Stimulated activated CD4-positive, alpha-beta T cell treated with anti-CD3 and anti-CD28 coated beads, TNF-alpha, amount 100 ng/mL, for 4 hours (primary cell): ENCODE results near the gene CHST8.

Experiments
- DNase-seq, 3 experiments: peaks; one replicate each; pipeline ENCODE4 v3.0.0-alpha.2; 2020; ENCODE audit warnings: low read depth in 3 of 3

CHST8 gene

DNA sequence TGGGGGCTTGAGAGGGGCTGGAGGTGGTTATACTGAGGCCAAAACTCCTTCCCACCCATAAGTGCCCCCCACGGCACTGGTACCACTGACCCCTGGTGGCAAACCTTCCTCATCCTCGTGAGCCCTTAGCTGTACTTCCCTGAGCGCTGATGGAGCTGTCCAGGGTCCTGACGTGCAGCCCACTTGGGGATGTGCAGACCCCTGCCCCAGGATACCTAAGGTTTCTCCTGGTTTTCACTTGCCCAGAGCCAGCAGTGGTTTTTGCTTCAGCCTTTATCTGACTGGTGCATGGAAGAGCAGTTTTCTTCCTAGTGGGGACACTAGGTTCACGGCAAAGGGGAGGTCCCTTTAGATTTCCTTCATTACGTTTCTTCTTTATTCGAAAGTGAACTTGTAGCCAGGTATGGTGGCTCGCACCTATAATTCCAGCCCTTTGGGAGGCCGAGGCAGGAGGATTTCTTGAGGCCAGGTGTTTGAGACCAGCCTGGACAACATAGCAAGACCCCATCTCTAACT, 146.2 kb downstream of the CHST8 start:
- DNase-seq = no peak

DNA sequence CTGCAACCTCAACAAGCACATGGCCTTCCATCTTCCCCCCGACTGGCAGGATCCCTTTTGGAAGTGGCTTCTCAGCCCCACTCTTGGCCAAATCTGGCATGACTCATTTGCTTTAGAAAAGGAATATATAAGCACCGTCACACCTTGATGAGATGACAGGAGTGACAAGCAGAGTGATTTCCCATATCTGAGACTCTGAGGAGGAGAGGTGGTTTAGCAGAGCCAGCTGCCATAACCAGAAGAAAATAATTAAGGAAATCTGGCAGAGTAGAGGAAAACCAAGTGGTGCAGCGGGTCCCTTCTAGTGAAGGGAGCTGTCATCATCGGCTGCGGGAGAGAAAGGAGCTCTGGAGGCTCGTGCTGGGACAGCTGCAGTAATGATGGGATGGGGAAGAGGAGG, 147.5 kb downstream of the CHST8 start:
- no peak for DNase-seq

DNA sequence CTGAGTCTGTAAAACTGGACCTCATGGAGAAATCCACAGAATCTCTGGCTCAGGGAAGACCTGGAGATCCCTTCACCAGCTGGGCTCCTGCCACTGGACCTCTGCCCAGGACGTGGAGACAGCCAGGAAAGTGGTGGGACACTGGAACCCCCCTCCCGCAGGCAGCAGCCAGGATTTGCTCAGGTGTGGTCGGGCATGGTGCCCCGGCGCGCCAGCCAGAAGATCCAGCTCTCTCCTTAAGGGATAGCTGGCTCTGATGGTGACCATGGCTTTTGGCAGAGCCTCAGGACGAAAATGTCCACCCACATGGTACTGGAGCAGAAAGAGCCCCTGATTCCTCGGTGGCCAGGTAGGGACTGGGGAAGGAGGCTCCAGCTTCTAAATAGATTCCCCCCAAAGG, 148.4 kb downstream of the CHST8 start:
- DNase-seq = no peak

DNA sequence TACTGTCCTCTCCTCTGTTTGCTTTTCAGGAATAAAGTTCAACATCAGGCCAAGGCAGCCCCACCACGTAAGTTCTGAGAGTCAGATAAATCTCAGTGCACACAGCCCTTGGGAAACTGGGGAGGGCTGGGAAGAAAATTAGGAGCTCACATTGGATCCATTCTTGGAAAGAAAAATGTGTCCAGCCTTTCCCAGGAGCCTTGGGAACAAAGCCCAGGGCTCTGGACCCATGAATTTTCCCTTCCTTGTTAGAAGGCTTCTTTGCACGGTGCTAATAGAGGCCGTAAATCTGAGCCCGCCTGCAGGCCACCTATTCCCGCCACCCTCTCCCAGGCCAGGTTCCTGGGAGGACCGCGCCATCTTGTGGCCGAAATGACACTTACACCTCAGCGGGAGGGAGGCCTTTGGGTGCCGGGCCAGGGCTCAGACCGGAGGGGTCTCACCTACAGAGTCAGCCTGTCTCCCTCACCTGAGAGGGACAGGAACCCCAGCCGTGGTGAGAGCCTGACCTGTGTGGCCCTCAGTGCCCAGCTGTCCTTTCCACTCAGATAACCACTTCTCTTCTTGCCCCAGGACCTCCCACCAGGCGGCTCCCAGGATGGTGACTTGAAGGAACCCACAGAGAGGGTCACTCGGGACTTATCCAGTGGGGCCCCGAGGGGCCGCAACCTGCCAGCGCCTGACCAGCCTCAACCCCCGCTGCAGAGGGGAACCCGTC, 149.8 kb downstream of the CHST8 start:
- DNase-seq = peak; percentile 37 to 42 (median 41)

DNA sequence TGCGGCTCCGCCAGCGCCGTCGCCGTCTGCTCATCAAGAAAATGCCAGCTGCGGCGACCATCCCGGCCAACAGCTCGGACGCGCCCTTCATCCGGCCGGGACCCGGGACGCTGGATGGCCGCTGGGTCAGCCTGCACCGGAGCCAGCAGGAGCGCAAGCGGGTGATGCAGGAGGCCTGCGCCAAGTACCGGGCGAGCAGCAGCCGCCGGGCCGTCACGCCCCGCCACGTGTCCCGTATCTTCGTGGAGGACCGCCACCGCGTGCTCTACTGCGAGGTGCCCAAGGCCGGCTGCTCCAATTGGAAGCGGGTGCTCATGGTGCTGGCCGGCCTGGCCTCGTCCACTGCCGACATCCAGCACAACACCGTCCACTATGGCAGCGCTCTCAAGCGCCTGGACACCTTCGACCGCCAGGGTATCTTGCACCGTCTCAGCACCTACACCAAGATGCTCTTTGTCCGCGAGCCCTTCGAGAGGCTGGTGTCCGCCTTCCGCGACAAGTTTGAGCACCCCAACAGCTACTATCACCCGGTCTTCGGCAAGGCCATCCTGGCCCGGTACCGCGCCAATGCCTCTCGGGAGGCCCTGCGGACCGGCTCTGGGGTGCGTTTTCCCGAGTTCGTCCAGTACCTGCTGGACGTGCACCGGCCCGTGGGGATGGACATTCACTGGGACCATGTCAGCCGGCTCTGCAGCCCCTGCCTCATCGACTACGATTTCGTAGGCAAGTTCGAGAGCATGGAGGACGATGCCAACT, 150.5 kb downstream of the CHST8 start:
- DNase-seq = no peak

DNA sequence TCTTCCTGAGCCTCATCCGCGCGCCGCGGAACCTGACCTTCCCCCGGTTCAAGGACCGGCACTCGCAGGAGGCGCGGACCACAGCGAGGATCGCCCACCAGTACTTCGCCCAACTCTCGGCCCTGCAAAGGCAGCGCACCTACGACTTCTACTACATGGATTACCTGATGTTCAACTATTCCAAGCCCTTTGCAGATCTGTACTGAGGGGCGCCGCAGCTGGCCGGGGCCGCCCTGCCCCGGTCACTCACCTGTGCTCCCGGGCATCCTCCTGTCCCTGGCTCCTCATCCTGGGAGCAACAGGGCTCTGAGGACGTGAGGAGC, 151.1 kb downstream of the CHST8 start:
- no peak for DNase-seq

DNA sequence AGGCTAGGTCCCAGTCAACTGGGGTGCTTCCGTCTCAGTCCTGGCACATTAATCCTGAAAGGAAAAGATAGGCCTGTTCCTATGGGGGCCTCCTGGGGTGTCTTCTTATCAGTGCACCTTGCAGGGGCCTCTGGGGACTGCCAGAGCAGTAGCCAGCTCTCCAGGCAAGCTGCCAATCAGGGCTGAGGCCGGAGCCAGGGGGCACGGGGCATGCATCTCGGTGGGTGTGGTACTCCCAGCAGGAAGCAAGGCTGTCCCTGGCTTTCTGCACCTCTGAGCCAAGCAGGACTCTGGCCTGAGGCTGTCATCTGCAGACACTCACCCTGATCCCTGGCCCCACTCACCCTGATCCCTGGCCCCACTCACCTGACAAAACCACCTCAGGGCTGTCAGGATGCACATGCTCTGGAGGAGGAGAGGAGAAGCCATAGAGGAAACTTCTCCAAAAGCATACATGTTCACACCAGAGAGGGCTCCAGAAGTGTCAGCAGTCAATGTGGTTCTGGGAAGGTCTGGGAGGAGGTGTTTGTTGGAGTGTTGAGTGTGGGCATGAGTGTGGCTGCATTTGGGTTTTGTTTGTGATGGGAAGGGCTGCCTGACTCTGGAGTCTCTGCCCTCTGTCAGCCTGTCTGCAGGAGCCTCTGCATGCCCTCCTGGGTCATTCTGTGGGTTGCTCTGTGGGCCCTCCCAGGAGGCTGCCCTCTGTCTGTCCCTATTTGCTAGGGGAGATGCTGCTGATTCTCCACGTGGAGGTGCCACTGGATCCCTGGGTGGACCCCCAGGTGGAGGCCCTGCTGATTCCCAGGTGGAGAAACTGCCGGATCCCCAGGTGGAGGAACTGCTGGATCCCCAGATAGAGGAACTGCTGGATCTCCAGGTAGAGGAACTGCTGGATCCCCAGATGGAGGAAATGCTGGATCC, 152.2 kb downstream of the CHST8 start:
- no peak for DNase-seq

DNA sequence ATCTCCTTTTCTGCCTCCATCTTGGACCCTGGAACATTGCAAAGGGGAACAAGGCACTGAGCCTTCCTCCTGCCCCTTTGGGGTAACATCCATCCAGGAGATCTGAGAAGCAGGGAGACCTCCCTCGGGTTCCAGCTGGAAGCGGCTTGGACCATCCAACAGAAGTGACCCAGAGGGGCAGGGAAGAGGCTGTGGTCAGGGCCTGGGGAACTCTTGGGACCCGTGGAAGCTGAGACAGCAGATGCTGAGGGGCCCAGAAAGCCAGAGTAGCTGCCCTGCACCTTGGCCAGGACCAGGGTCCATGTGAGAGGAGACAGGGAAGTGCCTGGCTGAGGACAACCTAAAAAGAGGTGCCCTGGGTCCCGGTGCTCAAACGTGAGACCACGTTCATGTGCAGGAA, 153.0 kb downstream of the CHST8 start:
- DNase-seq = no peak

DNA sequence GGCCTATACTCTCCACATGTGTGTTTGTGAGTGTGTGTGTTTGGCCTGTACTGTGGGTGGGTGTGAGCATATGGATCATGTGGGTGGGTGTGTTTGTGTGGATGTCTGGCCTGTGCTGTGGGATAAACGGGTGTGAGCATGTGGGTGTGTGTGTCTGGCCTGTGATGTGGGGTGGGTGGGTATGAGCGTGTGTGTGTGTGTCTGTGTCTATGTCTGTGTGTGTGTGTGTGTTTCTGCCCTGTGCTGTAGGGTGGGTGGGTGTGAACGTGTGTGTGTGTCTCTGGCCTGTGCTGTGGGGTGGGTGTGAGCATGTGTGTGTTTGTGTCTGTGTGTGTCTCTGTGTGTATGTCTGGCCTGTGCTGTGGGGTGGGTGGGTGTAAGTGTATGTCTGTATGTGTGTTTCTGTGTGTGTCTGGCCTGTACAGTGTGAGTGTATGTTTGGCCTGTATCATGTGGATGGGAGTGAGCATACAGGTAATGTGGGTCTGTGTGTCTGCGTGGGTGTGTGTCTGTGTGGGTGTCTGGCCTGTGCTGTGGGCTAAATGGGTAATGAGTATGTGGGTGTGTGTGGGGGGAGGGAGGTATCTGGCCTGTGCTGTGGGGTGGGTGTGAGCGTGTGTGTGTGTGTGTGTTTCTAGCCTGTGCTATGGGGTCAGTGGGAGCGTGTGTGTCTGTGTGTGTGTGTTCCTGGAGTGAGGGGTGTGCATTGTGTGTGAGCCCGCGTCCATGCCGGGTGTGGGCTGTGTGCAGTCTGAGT, 154.2 kb downstream of the CHST8 start:
- DNase-seq = no peak

DNA sequence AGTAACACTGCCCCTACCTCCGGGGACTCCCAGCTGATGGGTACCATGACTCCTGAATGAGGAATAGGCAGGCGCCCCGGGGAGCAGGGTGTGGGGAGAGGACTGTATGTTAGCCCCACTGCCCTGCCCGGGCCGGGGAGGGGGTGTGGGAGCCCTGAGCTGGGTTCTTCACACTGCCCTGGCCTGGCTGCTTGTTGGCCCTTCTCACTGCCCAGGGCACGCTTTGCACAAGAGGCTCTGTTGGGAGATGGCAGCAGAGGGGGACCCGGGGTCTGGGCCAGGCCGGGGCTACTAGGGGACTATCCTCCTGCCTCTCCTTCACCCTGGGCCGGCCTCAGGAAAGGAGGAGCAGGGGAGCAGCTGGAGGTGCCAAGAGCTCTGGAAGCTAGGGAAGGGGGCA, 155.6 kb downstream of the CHST8 start:
- DNase-seq = no peak

DNA sequence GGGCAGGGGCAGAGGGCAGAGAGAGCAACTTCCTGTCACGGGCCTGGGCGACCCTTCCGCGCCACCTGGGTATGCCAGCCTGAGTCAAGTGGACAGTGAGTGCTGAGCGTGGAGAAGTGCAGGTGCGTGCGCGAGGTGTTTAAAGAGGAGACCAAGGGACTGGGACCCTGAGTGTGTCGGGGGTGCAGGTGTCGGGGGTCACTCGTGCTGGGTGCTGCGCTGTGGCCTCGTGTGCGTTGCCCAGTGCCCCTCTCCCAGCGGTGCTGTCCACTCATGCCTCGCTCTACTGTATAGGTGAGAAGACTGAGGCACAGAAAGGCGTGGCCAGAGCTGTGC, 156.0 kb downstream of the CHST8 start:
- DNase-seq = no peak

DNA sequence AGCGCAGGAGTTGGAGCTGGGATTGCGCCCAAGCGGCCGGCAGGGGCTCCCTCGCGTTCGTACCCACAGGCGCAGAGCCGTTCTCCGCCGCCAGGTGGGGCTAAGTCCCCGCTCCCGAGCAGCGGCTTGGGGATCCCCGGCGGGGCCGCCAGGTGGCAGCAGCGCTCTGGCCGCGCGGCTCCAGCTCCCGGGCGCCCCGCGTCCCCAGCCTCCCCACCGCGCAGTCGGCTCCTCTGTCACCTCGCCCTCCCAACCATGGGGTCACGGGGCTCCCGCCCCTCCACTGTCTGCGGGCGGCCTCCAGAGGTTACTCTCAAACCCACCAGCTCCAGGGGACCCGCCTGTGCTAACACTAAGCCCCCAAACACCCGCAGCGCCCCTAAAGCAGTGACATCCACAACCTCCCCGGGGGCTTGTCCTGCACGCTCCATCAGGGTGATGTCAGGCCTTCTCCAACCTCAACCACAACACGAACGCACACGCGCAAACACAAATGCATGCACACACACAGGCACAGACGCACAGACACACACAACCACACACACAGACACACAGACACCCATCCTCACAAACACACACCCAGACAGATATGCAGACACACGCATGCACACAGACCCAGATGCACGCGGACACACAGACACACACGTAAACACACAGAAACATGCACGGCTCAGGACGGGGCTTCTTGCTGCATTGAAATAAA, 156.5 kb downstream of the CHST8 start:
- DNase-seq = peak; percentile 72 to 82 (median 77)

DNA sequence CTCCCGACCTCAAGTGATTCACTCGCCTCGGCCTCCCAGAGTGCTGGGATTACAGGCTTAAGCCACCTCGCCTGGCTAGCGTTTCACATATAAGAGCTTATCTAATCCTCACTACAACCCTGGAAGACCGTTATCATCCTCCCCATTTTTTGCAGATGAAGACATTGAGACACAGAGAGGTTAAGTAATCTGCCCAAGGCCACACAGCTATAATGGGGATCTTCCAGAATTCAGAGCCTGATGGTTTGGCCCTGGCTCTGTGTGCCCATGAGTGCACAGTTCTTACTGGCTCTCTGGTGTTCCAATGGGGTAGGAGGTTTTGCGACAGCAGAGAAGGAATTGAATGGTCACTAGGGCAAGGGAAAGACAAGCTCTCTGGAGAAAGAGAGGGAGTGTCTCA, 158.1 kb downstream of the CHST8 start:
- DNase-seq = no peak

DNA sequence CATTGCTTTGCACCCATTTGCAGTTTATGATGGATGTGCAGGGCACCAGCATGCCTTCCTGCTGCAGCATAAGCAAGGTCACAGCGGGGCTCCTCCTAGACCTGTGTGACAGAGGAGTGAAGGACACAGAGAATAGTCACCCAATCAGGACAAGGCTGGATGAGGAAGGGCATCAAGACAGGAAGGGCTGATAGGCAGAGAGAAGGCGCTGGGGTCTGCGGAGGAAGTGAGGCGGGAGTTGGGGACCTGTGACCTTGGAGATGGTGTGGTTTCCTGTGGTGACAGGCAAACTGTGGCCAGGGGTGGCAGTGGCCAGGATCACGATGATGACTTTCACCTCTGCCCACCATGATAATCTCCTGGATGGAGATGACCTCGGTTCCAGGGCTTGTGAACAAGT, 158.5 kb downstream of the CHST8 start:
- no peak for DNase-seq

DNA sequence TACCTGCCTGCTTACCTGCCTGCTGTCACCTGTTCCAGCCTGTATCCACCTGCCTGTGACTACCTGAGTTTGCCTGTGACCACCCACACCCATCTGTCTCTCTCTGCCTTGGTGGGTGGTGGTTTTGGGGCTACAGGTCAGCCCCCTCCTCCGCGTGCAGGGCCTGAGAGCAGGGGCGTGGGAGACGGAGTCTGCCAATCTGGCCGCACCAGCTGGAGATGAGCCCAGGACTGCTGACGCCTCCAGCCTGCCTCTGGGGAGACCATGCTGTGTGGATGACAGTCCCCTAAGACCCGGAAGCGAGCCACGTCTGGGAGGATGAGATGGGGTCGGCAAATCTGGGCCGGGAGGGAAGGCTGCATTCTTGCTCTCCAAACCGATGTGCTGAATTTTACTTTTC, 159.0 kb downstream of the CHST8 start:
- no peak for DNase-seq

DNA sequence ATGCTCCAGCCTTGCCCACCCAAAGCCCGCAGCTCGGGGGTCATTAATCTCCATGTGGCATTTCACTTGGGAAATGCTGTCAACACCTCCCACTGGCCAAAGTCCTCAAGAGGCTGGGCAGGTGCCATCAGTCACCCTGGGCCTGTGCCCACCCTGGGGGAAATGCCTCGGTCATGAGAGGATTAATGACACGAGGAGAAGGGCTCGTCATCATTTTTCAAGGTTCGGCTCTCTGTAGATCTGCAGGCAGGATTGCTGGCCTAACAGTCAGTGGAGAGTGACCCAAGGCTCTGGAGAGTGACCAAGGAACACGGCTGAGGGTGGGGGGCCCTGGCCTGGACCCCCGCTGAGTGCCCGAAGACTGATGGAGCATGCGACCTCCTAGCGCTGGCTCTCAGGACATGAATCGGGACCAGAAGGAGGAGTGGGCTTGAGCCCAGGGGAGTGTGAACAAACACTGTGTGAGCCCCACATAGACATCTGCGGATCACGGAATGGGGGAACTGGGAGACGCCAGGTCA, 159.7 kb downstream of the CHST8 start:
- DNase-seq = no peak

DNA sequence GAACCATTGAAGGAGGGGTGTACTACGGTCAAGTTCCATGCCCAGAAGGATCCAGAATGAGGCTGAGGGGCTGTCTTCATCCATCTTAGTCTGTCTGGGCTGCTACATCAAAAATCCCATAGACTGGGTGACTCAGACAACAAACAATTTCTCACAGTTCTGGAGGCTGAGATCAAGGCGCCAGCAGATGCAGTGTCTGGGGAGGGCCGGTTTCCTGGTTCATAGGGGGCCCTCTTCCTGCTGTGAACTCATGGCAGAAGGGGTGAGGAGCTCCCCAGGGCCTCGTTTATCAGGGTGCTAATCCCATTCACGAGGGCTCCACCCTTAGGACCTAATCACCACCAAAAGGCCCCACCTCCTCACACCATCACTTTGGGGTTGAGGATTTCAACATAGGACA, 160.2 kb downstream of the CHST8 start:
- no peak for DNase-seq

DNA sequence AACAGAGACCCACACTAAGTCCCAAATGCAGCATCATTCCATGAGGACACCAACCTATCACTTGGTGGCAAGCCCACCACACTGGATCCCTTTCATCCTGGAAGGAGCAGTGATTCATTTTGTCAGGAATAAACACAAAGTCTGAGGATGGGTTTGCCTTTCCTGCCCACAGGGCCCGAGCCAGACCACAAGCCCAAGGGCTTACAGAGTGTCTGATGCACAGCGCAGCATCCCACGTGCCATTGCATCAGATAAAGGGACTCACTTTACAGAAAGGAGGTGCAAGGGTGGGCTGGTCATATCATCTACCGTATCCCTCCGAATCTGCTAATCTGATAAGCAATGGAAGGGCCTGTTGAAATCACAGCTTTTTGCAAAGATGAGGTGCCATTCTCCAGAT, 162.7 kb downstream of the CHST8 start:
- DNase-seq = no peak

DNA sequence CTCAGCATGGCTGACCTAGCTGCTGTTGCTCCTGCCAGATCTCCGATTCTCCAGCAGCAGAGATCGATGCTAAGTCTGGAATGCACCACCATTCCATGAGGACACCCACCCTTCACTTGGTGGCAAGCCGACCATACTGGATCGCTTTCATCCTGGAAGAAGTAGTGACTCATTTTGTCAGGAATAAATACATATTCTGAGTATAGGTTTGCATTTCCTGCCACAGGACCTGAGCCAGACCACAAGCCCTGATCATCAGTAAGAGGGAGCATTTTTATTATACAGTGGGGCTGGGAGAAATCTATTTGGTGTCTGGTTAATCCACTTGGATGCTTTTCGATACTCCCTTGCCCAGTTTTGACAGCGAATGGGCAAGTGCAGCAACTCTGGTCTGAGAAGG, 164.0 kb downstream of the CHST8 start:
- DNase-seq = no peak

DNA sequence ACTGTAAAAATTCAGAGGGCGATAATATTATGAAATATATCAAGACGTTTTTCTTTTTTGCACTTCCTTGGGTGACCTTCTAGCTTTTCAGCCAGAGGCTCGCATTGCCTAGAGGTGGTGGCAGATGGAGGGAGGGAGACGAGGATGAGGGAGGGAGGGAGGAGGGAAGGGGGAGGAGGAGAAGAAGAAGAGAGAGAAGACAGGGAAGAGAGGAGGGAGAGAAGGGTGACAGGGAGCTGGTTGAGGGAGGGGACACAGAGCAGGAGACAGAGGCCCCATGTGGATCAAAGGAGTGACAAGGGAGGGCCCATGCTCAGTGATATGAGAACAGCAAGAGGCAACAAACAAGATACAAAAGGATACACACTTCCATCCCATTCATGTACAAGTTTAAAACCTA, 166.9 kb downstream of the CHST8 start:
- no peak for DNase-seq

DNA sequence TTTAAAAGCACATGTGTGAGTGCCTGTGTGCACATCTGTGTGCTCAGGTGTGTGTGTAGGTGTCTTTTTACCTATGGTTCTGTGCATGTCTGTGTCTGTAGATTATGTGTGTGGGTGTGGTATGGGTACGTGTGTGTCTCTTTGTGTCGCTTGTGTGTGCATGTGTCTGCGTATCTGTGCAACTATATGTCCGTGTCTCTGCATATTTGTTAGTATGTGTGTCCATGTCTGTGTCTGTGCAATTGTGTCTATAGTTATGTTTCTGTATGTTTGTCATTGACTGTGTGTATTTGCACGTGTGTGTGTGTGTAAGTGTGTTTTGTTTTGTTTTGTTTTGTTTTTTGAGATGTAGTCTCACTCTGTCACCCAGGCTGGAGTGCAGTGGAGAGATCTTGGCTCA, 167.6 kb downstream of the CHST8 start:
- DNase-seq = no peak
